NCI-H1092 treated with DMSO at 0.1 percent for 48 hours (cell line): Measurements from ENCODE around the gene PROSER3.

ENCODE experiments used
- DNase-seq: peaks from one replicate; lab custom pipeline; 2025; lab: John Stamatoyannopoulos, UW

PROSER3 gene

DNA sequence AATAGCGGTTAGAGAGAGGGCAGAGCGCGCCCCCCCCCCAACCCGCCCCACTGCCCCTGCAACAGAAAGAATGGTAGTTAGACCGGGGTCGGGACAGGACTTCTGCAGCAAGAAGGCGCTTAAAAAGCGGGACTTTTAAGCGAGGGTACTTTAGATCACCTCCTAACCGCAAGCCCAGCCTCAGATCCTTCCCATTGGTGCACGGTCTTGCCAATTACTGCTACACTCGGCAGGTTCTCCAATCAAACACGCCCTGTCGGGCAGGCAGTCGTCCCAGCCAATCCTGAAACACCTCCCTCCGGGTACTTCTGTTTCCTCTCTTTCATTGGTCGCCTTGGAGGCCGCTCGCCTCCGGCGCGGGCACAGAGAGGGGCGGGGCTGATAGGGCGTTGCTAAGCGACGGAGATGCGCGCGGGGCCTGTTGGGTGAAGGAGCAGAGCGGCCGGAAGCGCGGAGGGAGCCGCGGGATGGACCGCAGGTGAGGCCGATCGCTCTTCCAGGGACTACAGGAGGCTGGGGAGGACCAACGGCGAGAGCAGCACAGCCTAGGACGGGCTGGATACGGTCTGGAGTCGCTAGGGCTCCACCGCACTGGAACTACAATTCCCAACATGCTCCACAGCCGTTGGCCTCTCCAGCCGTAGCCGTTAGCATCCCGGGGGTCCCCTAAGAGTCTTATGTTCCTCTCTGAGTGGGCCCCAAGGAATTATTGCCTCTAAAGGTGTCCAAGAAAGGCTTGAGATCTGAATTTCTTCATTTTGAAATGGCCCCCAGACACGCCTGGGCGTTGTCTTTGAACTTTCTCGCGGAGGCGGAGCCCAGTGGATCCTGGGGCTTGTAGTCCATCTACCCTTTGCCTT is at the start of gene PROSER3:
Gene PROSER3, plus strand, starts transcription at position 428 of the 860 bp plus-strand sequence. Its CDS starts 40 bp downstream, at position 468.
- peak; percentile 98 for DNase-seq

DNA sequence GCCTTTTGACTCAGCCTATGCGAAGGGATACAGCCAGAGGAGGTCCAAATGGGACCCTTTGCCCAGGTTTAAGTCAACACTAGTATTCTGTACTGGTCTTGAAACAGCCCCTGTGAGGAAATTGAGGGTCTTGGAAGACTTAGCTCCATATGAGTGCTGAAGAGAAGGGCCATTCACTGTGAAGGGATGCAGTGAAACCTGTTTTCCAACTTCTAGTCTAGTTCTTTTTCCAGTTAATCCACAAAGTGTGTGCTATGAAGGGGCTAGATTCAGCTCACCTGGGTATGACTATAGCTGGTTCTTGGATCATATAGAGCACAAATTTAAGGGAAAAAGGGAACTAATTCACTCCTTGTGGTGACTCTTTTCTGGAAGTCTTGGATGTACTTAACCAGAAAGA is 49.6 kb upstream of the PROSER3 start:
- no peak for DNase-seq

DNA sequence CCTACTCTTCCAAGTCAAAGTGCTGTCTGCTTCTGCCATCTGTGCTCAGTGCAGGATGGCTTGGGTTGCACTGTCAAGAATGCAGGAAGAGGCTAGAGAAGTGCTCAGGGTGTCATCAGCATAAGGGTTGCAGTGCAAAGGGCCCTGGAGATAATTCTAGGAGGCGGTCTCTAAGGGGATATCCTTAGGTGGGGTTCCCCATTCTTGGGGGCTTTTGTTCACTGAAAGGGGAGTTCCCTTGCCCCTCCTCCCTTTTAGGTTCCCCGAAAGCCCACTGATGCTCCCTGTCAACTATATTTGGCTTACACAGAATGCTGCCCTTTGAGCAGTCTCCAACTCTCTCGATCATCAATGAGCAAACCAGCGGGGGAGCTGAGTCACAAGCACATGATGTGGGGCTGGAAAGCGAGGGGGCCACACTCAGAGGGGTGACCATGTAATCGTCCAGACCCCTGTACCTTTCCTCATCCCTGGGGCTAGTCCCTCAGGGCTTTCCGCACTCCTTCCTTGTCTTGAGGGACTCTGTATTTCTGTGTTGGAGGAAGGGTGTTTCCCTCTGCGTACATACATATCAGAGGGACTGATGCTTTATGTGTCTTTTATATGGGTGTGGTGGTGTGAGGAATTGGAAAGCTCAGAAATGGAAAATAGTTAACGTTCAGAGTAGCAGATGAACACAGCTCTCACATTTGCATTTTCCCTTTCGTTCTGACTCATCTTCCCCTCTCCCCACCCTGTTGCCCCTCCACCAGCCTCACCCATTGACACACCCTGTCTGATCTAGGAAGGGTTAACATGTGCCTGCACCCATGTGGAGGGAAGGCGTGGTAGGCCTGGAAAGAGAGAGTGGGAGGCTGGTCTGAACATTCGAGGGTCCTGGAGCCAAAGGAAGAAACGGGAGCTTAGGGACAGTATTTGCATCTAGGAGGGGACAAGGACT is 46.9 kb upstream of the PROSER3 start:
- DNase-seq = no peak

DNA sequence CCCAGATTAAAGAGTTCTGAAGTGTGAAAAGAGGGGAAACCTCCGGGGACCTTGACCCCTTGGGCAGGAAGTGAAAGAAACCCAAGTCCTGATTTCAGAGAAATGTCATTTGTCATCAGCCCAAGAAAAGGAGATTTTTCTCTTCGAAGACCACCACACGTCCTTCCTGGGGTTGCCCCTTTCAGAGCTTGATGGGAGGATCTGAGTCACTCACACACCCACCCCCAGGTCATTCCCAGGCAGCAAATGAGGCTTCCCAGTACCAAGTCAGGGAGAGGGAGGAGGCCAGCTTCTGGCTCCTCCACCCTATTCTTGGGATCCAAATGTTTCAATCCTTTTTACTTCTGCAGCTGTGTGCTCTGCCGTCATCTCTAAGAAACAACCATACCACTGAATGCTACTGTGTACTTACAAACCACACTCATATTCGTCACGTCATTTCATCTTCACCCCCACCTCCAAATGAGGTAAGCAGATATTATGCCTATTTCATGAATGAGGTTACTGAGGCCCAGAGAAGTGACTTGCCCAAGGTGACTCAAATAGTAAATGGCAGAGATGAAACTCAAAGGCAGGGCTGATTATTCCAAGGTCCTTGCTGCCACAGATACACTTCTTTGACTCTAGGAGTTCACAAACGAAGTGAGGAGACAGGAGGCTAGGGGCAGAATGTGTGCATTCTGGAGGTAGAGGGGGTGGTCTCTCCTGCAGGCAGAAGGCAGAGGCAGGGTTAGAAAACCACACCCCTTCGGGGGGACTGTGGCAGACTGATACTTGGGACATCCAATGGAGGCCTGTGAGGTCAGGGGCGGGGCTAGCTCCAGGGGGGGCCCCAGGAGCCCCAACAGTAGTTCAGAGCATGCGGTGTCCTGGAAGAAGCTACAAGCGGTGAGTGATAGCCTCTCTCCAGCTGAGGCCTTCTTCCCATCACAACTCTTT is 45.1 kb upstream of the PROSER3 start:
- DNase-seq = no peak

DNA sequence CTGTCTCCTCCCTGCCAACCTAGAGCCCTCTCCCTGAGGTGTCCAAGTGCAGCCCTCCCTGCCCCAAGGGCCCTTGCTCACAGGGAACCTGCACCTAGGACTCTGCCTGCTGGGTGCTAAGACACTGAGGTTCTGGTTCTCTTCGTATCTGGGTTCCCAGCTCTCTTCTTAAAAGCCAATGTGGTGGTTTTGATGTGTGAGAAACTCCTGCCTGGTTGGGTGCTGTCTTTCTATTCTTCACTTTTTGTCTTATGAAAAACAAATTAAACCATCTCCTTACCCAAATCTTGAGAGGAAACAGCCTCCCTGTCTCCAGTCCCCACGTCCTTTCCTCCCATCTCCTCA is 44.5 kb upstream of the PROSER3 start:
- DNase-seq = no peak

DNA sequence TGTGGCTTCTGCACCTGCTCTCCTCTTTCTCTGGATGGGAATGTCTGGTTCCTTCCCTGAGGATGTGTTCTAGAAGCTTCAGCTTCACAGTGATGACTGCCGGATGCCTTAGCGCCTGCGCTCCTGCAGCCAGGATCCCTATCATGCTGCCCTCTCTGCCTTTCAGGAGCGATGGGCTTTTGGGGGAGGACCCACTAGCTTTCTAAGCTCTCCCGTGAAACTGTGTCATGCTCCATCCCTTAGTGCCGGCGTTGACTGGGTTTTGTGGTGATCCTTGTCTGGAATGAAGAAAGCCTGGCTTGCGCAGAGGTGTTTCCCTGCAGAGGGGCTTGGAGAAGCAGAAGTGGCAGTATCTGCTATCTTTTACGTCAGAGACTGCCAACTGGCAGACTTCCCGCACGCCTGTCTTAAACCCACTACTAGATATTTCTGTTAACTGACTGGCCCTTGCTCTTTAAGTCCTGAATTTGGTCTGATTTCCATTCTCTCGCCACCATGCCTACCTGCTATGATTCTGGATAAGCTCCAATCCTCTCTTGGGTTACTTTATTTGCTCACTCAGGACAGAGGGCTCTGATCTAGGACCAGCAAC is 44.0 kb upstream of the PROSER3 start:
- DNase-seq = no peak

DNA sequence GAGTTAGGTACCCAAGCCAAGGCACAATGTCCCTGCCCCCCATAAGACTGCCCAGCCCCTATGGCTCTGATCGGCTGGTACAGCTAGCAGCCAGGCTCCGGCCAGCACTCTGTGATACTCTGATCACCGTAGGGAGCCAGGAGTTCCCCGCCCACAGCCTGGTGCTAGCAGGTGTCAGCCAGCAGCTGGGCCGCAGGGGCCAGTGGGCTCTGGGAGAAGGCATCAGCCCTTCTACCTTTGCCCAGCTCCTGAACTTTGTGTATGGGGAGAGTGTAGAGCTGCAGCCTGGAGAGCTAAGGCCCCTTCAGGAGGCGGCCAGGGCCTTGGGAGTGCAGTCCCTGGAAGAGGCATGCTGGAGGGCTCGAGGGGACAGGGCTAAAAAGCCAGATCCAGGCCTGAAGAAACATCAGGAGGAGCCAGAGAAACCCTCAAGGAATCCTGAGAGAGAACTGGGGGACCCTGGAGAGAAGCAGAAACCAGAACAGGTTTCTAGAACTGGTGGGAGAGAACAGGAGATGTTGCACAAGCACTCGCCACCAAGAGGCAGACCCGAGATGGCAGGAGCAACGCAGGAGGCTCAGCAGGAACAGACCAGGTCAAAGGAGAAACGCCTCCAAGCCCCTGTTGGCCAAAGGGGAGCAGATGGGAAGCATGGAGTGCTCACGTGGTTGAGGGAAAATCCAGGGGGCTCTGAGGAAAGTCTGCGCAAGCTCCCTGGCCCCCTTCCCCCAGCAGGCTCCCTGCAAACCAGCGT is 43.2 kb upstream of the PROSER3 start:
- DNase-seq = no peak

DNA sequence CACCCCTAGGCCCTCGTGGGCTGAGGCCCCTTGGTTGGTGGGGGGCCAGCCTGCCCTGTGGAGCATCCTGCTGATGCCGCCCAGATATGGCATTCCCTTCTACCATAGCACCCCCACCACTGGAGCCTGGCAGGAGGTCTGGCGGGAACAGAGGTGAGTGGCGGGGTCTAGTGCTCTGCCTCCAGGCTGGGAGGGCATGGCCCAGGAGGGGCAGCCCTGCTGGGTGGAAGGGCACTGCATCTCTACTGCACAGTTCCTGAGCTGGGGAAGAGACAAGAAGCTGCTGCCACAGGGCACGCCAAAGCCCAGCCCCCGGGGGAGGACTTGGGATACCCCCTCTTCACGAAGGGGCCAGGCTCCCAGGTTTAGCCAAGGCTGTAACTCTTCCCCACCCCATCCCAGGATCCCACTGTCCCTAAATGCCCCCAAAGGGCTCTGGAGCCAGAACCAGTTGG is 42.6 kb upstream of the PROSER3 start:
- no peak for DNase-seq

DNA sequence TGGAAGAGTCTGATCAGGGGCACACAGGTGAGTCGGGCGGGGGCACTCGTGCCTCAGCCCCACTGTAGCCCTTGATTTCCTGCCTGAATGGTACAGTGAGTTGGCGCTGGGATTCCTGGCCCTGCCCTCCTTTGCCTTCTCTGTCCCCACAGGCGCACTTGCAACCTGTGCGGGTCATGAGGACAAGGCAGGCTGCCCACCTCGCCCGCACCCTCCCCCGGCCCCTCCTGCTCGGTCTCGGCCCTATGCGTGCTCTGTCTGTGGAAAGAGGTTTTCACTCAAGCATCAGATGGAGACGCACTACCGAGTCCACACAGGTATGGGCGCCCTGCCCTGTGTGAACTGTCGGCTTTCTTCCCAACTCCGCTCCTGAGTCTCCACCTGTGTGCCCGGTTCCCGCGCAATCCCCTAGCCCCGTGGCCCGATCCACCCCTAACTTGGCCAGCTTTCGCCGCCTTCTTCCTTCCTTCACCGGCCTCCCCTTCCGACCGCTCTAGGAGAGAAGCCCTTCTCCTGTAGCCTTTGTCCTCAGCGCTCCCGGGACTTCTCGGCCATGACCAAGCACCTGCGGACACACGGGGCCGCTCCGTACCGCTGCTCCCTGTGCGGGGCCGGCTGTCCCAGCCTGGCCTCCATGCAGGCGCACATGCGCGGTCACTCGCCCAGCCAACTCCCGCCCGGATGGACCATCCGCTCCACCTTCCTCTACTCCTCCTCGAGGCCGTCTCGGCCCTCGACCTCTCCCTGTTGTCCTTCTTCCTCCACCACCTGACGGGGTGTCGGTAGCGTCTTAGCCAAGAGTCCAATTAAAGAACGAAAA is 41.8 kb upstream of the PROSER3 start:
- DNase-seq = no peak

DNA sequence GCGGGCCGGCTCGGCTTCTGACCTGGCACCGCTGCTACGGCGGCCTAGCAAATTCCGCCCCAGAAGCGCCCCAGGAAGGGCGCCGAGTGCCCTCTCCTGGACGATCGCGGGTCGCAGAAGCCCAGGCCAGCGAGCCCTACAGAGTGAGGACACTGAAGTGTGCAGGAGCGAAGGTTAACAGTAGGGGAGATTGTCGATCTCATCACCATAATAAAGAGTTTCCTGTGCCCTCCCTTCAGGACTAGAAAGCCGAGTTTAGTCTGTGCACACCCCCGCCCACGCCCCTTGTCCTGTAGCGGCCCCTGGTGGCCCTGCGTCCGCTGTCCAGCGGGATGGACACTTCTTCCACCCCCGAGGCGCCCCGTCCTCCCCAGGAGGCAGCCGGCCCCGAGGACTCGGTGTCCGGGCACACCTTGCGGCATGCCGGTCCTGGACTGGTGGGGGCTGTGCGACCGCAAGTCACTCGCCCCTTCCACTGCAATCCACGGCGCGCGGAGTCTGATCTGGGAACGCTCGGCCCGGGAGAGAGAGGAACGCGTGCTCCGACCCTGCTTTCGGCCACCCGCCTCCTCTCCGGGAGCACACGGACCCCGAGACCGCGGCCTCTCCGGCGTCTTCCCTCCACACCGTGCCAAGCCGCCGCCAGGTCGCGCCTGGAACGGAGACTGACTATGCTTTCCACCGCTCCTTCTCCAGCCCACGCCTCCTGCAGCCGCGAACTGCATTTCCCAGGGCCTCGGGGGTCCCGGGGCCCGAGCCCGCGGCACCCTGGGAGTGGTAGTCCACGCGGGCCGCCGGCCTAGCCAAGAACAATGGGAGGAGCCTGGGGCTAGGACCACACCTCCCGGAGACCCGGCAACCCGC is 40.9 kb upstream of the PROSER3 start:
- peak; percentile 63 for DNase-seq

DNA sequence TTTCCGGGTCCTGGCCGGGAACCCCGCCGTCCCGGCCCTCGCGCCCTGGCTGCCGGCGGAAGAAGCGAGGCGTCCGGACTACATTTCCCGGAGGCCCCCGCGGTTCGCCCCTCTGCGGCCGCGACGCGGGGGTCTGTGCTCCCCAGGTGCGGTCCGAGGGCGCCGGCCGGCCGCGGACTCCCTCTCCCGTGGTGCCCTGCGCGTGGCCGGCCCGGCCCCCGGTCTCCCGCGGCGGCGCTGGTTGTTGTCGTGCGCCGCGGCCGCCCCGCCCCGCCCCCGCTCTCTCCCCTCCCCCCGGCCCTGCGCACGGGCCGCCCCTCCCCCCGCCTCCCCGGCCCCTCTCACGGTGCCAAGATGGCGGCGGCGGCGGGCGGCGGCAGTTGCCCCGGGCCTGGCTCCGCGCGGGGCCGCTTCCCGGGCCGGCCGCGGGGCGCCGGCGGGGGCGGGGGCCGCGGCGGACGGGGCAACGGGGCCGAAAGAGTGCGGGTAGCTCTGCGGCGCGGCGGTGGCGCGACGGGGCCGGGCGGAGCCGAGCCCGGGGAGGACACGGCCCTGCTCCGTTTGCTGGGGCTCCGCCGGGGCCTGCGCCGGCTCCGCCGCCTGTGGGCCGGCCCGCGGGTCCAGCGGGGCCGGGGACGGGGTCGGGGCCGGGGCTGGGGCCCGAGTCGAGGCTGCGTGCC is 40.2 kb upstream of the PROSER3 start, which contains the start of gene KMT2B:
Gene KMT2B, plus strand, starts transcription at position 339 of the 680 bp plus-strand sequence. Its CDS starts 16 bp downstream, at position 355.
- DNase-seq = peak; percentile 91

DNA sequence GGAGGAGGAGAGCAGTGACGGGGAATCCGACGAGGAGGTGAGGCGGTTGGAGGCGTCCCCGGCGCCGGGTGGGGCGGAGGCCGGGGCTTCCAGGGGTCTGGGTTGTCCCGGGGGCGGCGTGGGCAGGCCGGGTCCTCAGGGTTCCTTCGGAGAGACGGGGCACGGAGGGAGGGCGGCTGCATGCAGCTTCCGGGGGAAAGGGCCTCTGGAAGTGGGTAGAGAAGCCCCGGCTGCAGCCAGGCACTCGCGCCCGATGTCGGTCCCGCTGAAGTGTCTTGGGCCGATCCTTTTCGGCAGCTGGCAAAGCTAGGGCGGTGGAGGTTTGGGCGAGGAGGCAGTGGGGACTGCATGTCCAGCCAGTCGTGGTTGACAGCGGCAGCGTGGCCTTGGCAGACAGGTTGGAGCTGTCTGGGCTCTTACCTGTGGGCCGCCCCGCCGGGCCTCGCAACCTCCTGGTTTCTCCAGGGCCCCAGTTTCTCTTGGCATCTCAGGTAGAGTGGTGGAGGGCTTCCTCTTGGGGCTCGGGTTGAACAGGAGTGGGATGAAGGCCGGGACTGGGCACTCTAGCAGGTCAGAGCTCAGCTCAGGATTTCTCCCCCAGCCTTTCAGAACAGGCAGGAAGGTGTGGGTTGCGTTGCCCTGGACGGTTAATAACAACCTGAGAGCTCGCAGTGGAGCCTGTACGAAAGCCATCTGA is 39.5 kb upstream of the PROSER3 start:
- peak; percentile 2 for DNase-seq

DNA sequence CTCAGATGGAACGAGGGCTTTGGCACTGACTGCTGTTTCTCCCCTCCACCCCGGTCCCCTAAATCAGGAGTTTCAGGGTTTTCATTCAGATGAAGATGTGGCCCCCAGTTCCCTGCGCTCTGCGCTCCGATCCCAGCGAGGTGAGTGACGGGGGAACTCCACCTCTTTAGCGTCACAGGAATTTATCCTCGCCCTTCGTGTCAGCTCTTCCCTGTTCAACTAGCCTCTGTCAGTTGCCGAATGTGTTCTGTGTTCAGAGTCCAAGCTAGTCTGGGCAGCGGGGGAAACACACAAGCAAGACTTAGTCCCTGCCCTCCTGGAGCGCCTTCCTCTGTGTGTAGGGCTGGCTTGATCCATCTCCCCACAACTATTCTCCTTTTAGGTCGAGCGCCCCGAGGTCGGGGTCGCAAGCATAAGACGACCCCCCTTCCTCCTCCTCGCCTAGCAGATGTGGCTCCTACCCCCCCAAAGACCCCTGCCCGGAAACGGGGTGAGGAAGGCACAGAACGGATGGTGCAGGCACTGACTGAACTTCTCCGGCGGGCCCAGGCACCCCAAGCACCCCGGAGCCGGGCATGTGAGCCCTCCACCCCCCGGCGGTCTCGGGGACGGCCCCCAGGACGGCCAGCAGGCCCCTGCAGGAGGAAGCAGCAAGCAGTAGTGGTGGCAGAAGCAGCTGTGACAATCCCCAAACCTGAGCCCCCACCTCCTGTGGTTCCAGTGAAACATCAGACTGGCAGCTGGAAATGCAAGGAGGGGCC is 38.4 kb upstream of the PROSER3 start:
- DNase-seq = no peak

DNA sequence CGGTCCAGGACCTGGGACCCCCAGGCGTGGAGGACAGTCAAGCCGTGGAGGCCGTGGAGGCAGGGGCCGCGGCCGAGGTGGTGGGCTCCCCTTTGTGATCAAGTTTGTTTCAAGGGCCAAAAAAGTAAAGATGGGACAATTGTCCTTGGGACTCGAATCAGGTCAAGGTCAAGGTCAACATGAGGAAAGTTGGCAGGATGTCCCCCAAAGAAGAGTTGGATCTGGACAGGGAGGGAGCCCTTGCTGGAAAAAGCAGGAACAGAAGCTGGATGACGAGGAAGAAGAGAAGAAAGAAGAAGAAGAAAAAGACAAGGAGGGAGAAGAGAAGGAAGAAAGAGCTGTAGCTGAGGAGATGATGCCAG is 37.8 kb upstream of the PROSER3 start:
- no peak for DNase-seq

DNA sequence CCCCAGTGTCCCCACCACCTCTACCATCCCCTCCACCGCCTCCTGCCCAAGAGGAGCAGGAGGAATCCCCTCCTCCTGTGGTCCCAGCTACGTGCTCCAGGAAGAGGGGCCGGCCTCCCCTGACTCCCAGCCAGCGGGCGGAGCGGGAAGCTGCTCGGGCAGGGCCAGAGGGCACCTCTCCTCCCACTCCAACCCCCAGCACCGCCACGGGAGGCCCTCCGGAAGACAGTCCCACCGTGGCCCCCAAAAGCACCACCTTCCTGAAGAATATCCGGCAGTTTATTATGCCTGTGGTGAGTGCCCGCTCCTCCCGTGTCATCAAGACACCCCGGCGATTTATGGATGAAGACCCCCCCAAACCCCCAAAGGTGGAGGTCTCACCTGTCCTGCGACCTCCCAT is 37.3 kb upstream of the PROSER3 start:
- no peak for DNase-seq

DNA sequence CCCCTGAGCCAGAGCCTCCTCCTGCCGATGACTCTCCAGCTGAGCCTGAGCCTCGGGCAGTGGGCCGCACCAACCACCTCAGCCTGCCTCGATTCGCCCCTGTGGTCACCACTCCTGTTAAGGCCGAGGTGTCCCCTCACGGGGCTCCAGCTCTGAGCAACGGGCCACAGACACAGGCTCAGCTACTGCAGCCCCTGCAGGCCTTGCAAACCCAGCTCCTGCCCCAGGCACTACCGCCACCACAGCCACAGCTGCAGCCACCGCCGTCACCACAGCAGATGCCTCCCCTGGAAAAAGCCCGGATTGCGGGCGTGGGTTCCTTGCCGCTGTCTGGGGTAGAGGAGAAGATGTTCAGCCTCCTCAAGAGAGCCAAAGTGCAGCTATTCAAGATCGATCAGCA is 36.6 kb upstream of the PROSER3 start:
- DNase-seq = no peak

DNA sequence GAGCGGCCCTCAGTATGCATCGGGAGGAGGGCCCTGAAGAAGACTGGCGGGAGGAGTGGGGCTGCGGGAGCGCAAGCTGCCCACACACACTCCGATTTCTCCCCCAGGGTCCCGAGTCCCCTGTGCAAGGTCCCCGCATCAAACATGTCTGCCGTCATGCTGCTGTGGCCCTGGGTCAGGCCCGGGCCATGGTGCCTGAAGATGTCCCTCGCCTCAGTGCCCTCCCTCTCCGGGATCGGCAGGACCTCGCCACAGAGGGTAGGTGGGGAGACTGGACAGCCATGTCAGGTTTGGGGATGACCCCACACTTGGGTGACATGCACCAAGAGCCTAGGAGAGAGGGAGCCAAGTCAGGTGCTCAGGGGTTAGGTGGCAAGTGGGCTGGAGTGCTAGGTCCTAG is 35.5 kb upstream of the PROSER3 start:
- DNase-seq = no peak
